ENCODE measurements around the gene CDCP2. TPM values are rescaled to one million over a fixed set of nuclear protein-coding genes. Genes with fewer than 3 reads are reported as not detected.

CDCP2 gene
- polyA plus RNA-seq (2013, experiment 1 of 2; ENCODE audit: insufficient read length) = not detected
- polyA plus RNA-seq (2013, experiment 2 of 2; ENCODE audit: insufficient read length) = not detected

- DNase-seq = no peak
Observed at GRCh38 chr1:54152696-54153095, at the start of gene CDCP2. Gene CDCP2 (minus strand): TSS chr1:54153000. CDS start chr1:54152922, 78 bp downstream.

DNA sequence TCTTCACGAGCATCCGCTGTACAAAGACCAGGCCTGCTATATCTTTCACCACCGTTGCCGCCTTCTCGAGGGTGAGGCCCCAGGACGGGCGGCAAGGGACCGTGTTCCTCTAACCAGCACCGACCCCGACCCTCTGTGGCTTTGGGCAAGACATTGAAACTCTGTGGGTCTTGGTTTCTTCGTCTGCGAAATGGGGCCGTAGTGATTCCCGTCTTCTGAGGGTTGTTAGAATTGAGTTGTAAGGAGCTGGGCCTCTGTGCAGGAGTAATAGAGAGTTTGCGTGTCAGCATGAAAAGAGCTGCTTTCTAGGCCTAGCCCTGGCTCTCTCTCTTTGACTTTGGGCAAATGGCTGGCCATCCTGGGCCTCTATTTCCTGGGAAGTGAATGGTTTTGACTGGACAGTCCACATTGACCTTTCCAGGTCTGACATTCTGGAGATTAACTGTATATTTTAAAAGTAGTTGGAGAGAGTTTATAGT lies 47.8 kb upstream of the CDCP2 start:
- DNase-seq = peak; percentile 8

GRCh38 chr1:54199765-54200518 lies 47.1 kb upstream of the CDCP2 start, which contains the start of the genes CYB5RL and MRPL37:
Gene CYB5RL (minus strand): TSS chr1:54200030. CDS start chr1:54195616, 4,414 bp downstream.
Gene MRPL37 (plus strand): TSS chr1:54200167. CDS start chr1:54200244, 77 bp downstream.
- DNase-seq = peak; percentile 98

DNA sequence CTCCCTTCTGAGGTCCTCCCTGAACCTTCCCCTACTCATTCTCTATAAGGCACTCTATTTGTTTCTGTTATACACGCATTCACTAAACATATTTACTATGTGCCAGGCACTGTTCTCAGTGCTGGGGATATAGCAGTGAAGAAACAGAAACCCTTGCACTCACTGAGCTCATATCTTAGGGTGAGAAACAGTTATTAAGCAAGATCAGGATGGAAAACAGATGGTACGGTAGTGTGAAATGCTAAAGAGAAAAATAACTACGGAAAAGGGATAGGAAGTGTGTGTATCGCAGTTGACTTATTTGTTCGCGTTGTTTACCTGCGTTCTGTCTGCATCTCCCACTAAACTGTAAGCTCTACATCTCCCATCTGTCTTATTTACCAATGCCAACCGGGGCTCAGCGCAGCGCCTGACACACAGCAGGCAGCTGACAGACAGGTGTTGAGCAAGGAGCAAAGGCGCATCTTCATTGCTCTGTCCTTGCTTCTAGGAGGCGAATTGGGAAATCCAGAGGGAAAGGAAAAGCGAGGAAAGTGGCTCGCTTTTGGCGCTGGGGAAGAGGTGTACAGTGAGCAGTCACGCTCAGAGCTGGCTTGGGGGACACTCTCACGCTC lies 46.5 kb upstream of the CDCP2 start:
- DNase-seq = no peak

DNA sequence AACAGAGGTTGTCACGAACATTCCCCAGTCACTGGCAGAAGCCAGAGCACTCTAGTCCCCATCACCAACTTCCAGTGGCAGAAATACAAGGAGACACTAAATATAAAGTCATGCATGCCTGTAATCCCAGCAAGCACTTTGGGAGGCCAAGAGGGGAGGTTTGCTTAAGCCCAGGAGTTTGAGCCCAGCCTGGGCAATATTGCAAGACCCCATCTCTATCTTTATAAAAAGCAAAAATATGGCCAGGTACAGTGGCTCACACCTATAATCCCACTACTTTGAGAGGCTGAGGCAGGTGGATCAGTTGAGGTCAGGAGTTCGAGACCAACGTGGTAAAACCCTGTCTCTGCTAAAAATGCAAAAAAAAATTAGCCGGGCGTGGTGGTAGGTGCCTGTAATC lies 40.7 kb upstream of the CDCP2 start:
- DNase-seq = no peak

GRCh38 chr1:54191525-54191924 lies 38.7 kb upstream of the CDCP2 start:
- DNase-seq = no peak

GRCh38 chr1:54190526-54190925 lies 37.7 kb upstream of the CDCP2 start:
- DNase-seq = no peak

DNA sequence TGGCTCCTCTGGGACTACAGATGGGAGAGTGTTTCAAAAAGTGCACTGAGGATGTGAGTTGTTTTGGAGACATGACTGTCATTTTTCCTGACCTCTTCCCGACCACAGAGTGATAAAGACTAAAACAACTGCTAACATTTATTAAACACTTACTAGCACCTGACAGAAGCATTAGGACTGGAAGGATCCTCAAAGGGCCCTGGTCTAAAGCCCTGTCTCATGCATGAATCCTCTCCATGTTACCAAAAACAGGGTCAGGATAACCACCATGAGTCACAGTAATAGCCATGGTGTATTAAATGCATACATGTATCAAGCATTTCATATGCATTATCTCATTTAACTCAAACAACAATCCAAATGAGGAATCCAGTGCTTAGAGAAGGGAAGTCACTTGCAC lies 35.5 kb upstream of the CDCP2 start:
- DNase-seq = peak; percentile 27

DNA sequence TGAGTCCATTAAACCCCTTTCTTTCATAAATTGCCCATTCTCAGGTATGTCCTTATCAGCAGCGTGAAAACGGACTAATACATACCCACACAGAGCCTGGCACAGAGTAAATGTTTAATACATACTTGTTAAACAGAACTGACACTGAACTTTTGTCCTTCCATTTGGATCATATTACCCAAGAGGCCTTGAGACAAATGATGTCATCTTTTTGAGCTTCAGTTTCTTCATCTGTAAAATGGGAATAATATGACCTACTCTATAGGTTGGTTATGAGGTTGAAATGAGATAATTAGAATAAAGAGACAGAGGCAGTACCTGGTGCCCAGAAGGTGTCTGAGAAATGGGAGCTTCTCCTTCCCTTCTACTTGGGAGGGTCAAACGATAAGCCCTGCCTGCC lies 33.3 kb upstream of the CDCP2 start:
- no peak for DNase-seq

DNA sequence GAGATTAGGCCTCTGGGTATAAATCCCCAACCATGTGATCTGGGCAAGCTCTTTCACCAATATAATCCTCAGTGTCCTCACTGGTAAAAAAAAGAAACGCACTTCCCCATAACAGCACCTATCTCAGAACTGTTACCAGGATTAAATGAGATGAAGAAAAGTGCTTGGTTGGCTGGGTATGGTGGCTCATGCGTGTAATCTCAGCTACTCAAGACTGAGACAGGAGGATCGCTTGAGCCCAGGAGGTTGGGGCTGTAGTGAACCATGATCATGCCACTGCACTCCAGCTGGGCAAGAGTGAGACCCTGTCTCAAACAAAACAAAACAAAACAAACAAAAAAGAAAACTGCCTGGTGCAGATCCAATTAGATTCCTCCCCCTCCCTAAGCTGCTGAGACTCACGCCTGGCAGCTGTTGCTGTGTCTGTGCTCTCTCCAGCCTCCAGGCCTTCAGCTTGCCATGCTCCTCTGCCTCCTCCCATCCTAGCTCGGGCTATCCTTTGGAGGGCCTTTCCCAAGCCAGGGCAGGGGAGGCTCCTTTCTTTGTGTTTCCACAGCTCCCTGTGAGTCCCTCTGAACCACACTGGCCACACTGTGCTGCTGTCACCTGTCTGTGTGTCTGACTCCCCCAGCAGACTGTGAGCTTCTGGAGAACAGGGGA lies 28.0 kb upstream of the CDCP2 start:
- no peak for DNase-seq

GRCh38 chr1:54178296-54179070 lies 25.7 kb upstream of the CDCP2 start:
- no peak for DNase-seq

GRCh38 chr1:54177726-54178125 lies 24.9 kb upstream of the CDCP2 start:
- no peak for DNase-seq

DNA sequence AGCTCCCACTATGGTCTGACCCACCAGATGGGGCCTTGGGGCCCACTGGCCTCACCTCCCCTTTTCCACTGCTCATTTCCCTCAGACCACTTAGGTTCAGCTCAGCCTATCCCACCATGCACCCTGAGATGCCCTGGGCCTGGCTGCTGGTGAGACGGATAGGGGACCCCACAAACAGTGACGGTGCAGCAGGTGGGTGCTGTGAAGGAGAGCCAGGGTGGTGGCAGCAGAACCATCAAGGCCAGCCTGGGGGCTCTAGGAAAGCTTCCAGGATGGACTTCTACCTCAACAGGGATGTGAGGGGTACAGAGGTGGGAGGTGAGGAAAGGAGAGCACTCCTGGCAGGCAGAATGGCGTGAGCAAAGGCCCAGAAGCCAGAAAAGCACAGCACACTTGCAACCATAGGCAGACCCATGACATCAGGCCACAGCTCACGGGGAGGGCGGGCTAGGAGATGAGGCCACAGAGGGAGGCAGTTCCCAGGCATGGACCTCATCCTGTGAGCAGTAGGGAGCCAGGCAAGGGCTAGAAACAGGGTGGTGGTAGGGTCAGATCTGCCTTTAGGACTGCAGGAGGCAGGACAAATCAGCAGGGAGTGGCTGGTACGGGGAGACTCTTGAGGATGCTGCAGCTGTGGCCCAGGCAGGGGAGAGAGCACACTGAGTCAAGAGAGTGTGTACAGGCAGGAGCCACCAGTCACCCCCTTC lies 24.0 kb upstream of the CDCP2 start:
- no peak for DNase-seq

GRCh38 chr1:54174106-54174505 lies 21.3 kb upstream of the CDCP2 start:
- no peak for DNase-seq

DNA sequence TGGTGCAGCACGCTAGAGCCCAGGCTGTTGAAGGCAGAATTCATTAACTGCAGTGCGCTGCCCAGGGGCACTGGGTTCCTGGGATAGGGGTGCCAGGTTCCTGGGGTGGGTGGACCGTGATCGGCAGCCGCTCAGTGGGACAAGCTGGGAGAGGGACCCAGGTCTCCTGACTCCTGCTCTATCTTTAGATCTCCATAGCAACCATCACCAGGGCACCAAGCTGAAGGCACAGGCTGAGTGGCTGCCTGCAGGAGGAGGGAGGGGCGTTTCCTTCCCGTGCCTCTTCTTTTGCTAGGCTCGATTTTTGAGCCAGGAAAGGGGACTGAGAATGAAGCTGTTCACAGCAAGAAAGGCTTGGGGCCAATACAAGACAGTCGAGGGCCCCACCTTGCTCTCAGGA lies 20.9 kb upstream of the CDCP2 start:
- no peak for DNase-seq

DNA sequence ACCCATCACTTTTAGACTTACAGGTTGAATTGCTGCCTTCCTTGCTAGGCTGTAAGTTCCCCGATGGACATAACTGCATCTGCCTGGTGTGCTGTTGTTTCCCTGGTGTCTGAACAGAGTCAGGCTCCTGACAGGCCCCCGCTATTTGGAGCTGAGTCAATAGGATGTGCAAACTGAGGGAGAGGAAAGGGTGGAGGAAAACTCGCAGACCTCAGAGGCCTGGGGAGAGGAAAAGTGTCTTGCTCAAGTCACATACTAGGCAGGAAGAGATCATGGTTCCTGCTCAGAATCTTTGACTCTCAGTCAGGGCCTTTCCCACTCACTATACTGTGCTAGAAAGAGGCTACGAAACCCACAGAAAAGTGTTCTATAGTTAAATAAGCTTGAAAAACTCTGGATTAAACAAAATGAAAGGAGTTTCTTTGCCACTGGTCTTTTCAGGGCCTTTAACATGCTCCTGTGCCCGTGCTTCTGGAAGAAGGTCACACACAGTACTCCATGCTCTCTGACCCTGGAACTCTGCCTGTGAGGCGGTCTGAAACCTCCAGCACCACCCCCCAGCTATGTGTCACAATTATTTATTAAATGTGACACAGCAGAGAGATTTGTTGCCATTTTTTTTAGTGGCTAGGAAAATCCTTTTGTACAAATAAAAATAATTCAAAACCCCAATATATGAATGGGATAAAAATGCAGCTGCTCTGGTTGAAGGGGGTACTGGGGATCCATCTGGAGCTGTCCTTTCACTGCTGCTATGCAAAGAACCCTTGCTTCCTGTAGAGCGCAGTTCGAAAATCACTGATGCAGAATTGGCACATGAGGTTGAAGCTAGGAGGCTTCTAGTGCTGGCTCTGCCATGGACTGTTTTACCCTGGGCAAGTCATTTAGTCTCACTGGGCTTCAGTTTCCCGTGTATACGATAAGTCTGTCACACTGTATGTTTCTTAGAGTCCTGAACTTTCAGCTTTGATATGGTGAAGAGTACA lies 20.1 kb upstream of the CDCP2 start:
- DNase-seq = peak; percentile 14

DNA sequence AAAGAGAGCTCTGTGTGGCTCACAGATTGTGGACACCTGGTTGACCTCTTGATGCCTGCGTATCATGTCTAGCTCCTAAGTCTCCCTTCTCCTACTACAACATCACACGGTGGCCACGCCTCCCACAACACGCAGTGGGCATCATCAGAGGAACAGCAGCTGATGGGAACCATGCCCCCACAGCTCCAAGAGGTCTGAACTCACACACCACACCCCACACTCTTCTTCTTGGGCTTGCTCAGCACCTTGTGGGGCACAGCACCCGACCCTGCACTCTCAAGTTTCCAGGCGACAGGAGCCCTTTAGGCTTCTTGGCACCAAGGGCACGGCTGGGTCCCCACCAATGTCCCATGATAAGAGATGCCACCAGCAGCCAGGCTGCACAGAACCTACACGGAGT lies 18.8 kb upstream of the CDCP2 start:
- no peak for DNase-seq

DNA sequence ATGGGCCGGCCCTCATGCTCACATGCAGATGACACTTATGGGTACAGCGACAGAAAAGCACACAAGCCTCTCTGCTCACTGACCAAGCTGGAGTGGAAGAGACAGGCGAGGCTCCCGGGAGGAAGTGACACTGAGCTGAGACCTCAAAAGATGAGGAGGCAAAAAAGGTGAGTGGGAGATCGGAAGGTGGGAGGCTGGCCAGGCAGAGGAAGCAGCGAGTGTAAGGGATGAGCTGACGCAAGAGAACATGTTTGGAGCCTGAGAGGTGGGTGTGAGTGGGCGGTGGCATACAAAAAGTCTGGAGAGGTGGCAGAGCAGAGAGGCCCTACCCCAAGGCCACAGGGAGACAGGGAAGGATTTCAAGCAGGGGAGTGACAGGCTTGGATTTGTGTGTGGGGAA lies 18.2 kb upstream of the CDCP2 start:
- DNase-seq = no peak

DNA sequence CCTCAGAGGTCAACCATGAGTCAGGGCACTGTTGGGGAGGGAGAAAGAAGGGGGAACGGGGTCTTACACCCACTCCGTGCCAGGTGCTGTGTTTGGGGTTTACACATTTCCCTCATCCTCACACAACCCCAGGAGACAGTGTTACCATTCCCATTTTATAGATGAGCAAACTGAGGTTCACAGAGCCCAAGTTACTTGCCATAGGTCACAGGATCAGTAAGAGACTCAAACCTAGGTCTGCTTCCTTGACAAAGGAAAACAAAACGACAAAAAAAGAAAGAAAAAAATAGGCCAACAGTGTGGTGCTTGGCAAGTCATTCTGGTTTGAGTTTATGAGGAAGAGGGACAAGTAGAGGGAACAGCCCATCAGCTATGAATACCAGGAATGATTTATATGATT lies 16.3 kb upstream of the CDCP2 start:
- no peak for DNase-seq

- no peak for DNase-seq
Observed at GRCh38 chr1:54168206-54168965, 15.6 kb upstream of the CDCP2 start.

All from fibroblast of skin of back (primary cell).